ENCODE measurements around the gene CBR3.

Gene CBR3

GRCh38 chr21:36100971-36101641 lies 33.8 kb upstream of the CBR3 start:
- no peak for DNase-seq
- peaks cover 11% of the 10 kb centered on the region for H3K27me3 ChIP-seq (ENCODE audit: insufficient read depth, low read length, poor library complexity)
- H3K4me1 ChIP-seq (ENCODE audit: insufficient read depth, low read length), result no peaks in the 10 kb centered on the region
- H3K9ac ChIP-seq (ENCODE audit: low read depth, low read length), result no peak overlapping the region
- H3K4me3 ChIP-seq (ENCODE audit: low read depth in 1 of 2, low read length in 2 of 2), result no peak overlapping the region
- no peak for ATAC-seq (ENCODE audit: insufficient read depth, low read depth)
- no peak overlapping the region for H3K27ac ChIP-seq (ENCODE audit: low read length)
- no peak overlapping the region for H3K4me2 ChIP-seq (ENCODE audit: insufficient read depth, low read length)
- H2AFZ ChIP-seq (ENCODE audit: low read depth, low read length), result no peak overlapping the region
- H3K9me3 ChIP-seq (ENCODE audit: insufficient read depth, low read length, severe bottlenecking), result no peaks in the 10 kb centered on the region
- H4K20me1 ChIP-seq (ENCODE audit: insufficient read depth, low read length), result no peaks in the 10 kb centered on the region
- TF ChIP-seq EZH2 (IDR thresholded peaks at IDR 0.05; ENCODE audit: borderline replicate concordance, low read depth, low read length, severe bottlenecking), result no peak
- TF ChIP-seq, protein P1, sequence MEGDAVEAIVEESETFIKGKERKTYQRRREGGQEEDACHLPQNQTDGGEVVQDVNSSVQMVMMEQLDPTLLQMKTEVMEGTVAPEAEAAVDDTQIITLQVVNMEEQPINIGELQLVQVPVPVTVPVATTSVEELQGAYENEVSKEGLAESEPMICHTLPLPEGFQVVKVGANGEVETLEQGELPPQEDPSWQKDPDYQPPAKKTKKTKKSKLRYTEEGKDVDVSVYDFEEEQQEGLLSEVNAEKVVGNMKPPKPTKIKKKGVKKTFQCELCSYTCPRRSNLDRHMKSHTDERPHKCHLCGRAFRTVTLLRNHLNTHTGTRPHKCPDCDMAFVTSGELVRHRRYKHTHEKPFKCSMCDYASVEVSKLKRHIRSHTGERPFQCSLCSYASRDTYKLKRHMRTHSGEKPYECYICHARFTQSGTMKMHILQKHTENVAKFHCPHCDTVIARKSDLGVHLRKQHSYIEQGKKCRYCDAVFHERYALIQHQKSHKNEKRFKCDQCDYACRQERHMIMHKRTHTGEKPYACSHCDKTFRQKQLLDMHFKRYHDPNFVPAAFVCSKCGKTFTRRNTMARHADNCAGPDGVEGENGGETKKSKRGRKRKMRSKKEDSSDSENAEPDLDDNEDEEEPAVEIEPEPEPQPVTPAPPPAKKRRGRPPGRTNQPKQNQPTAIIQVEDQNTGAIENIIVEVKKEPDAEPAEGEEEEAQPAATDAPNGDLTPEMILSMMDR (IDR thresholded peaks at IDR 0.05; ENCODE audit: borderline replicate concordance, extremely low read depth, low read length, poor library complexity, severe bottlenecking), result no peak
- H3K79me2 ChIP-seq (ENCODE audit: insufficient read depth, low read length), result no peaks in the 10 kb centered on the region
- no peaks in the 10 kb centered on the region for H3K36me3 ChIP-seq (ENCODE audit: insufficient read depth, low read length)

GRCh38 chr21:36103434-36103833 lies 31.4 kb upstream of the CBR3 start:
- Histone ChIP-seq H3K4me2 (ENCODE audit: insufficient read depth, low read length) (no peak overlapping the region), H3K9me3 (ENCODE audit: insufficient read depth, low read length, severe bottlenecking) (no peaks in the 10 kb centered on the region), H2AFZ (ENCODE audit: low read depth, low read length) (no peak overlapping the region), H4K20me1 (ENCODE audit: insufficient read depth, low read length) (no peaks in the 10 kb centered on the region), H3K4me3 (ENCODE audit: low read depth in 1 of 2, low read length in 2 of 2) (no peak overlapping the region), H3K79me2 (ENCODE audit: insufficient read depth, low read length) (no peaks in the 10 kb centered on the region), H3K27ac (ENCODE audit: low read length) (no peak overlapping the region), H3K27me3 (ENCODE audit: insufficient read depth, low read length, poor library complexity) (peaks cover 26% of the 10 kb centered on the region), H3K9ac (ENCODE audit: low read depth, low read length) (no peak overlapping the region), H3K4me1 (ENCODE audit: insufficient read depth, low read length) (no peaks in the 10 kb centered on the region), H3K36me3 (ENCODE audit: insufficient read depth, low read length) (no peaks in the 10 kb centered on the region)
- DNase-seq (no peak), ATAC-seq (ENCODE audit: insufficient read depth, low read depth) (no peak)
- TF ChIP-seq, protein P1 (IDR thresholded peaks at IDR 0.05; ENCODE audit: borderline replicate concordance, extremely low read depth, low read length, poor library complexity, severe bottlenecking), result no peak
- TF ChIP-seq EZH2 (IDR thresholded peaks at IDR 0.05; ENCODE audit: borderline replicate concordance, low read depth, low read length, severe bottlenecking), result no peak

DNA sequence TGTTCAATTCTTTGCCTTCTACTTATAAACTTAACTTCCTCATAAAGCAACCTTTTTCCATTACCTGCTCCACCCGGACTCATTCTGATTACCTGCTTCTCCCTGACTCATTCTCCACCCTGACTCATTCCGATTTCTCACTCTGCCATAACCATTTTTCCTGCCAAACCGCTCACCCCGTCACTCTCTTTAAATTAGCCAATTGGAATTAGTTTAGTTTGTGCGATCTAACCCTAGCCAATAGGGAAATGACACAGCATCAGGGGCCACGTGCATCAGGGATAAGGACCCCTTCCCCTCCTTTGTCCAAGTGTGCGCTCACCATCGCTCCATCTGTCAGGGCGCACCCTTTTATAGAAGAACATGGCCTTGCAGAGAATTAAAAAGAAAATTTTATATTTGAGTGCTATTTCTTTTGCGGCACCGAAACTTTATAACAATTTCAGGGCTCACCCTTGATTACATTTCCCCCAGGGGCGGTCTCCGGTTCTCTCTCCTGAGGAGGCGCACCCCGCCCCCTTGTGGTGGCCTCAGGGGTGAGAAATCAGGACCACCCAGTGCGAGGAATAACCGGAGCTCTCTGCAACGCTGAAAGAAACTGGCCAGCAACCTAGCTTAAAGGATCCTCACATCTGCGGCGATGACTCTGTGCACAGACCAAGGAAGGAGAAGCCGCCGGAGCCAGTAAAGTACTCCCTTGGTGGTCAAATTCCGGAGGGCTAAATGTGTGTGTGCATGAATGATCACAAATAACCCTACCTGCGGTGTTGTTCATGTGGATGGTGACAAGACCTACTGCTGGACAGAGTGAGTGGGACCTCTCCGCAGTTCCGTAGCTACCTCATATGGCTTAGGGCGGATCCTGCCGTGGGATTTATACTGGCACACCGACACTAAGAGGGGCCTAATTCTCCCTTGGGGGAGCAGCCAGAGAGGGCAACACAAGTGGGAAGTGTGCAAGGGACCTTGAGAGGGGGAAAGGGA lies 30.3 kb upstream of the CBR3 start:
- no peak overlapping the region for H3K4me2 ChIP-seq (ENCODE audit: insufficient read depth, low read length)
- peak; percentile 11 for DNase-seq
- no peak overlapping the region for H3K27ac ChIP-seq (ENCODE audit: low read length)
- no peaks in the 10 kb centered on the region for H3K79me2 ChIP-seq (ENCODE audit: insufficient read depth, low read length)
- peaks cover 27% of the 10 kb centered on the region for H3K27me3 ChIP-seq (ENCODE audit: insufficient read depth, low read length, poor library complexity)
- H3K4me3 ChIP-seq (ENCODE audit: low read depth in 1 of 2, low read length in 2 of 2), result no peak overlapping the region
- no peak overlapping the region for H3K9ac ChIP-seq (ENCODE audit: low read depth, low read length)
- no peaks in the 10 kb centered on the region for H3K9me3 ChIP-seq (ENCODE audit: insufficient read depth, low read length, severe bottlenecking)
- no peaks in the 10 kb centered on the region for H3K36me3 ChIP-seq (ENCODE audit: insufficient read depth, low read length)
- no peak overlapping the region for H2AFZ ChIP-seq (ENCODE audit: low read depth, low read length)
- no peak for ATAC-seq (ENCODE audit: insufficient read depth, low read depth)
- TF ChIP-seq, protein P1 (IDR thresholded peaks at IDR 0.05; ENCODE audit: borderline replicate concordance, extremely low read depth, low read length, poor library complexity, severe bottlenecking), result peak; percentile 35
- TF ChIP-seq EZH2 (IDR thresholded peaks at IDR 0.05; ENCODE audit: borderline replicate concordance, low read depth, low read length, severe bottlenecking), result no peak
- no peaks in the 10 kb centered on the region for H3K4me1 ChIP-seq (ENCODE audit: insufficient read depth, low read length)
- H4K20me1 ChIP-seq (ENCODE audit: insufficient read depth, low read length), result no peaks in the 10 kb centered on the region
